ENCODE data around the gene TCIRG1. TPM values are rescaled to one million over a fixed set of nuclear protein-coding genes. Genes with fewer than 3 reads are reported as not detected.
A peak's percentile ranks its signal among the peaks of the same experiment; 100 is the strongest.
"Not testable (repeated sequence)": the region's sequence is repeated elsewhere in the genome, so short reads cannot be mapped to it uniquely, and the experiment has no call there.

Gene TCIRG1
- total RNA-seq (ENCODE audit: unreplicated experiment), result 47.2 TPM
- long read RNA-seq, partial matches to known transcripts, result 0 of 8 reads
- long read RNA-seq, other reads (novel, unspliced or antisense), result 6 of 8 reads

DNA sequence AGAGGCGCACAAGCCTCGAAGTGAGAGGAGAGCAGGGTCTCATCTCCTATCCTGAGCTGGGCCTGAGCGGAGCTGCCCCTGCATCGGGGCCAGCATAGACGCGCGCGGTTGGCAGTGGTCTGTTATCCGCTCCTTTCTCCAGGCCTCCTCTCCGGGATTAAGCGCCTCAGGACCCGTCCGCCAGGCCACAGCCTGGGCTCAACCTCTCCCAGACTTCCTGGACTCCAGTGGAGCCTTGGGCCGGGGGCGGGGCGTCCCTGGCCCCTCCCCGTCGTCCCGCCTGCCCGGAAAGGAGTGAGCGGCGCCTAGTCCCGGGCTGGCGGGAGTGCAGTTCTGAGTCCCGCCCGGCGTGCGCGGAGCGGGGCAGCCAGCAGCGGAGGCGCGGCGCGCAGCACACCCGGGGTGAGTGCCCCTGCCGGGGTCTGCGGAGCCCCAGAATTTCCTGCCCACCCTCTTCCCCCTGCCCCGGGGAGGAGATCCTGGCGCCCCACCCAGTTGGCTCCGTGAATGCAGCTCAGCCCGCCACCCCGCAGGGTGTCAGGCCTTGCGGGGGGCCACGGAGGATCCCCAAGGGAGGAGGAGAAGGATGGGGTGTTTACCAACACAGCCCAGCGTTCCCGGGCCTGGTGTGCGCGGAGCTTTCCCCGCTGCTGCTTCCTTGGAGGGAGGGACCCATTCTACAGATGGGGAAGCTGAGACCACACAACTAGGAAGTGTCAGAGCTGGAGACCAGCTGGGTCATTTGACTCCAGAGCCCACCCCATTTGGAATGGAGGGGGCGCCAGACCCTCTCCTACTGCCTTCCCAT lies at the start of gene TCIRG1:
TCIRG1 (plus strand) TSS at position 308 of the 808 bp plus-strand sequence. CDS start 2,247 bp downstream, outside the sequence.
- Mint-ChIP-seq H3K27me3 (ENCODE audit: unreplicated experiment) (peaks cover 3% of the 10 kb centered on the region), H3K36me3 (ENCODE audit: unreplicated experiment) (no peaks in the 10 kb centered on the region), H3K27ac (ENCODE audit: unreplicated experiment) (no peak within 1 kb of the TSS), H3K4me1 (ENCODE audit: low read depth, unreplicated experiment) (peaks cover 2% of the 10 kb centered on the region), H3K4me3 (ENCODE audit: unreplicated experiment) (peak within 1 kb of the TSS; percentile 72), H3K9me3 (ENCODE audit: unreplicated experiment) (no peaks in the 10 kb centered on the region)
- no peak for TF ChIP-seq CTCF (IDR thresholded peaks at IDR 0.05; ENCODE audit: partially characterized antibody, unreplicated experiment)
- no peak for DNase-seq

- Mint-ChIP-seq H3K4me3 (ENCODE audit: unreplicated experiment) (peak overlapping the region; percentile 34), H3K27me3 (ENCODE audit: unreplicated experiment) (peaks cover 14% of the 10 kb centered on the region)
- not testable (repeated sequence) for DNase-seq; H3K27ac Mint-ChIP-seq (ENCODE audit: unreplicated experiment); H3K9me3 Mint-ChIP-seq (ENCODE audit: unreplicated experiment); H3K4me1 Mint-ChIP-seq (ENCODE audit: low read depth, unreplicated experiment); H3K36me3 Mint-ChIP-seq (ENCODE audit: unreplicated experiment)
Measured at GRCh38 chr11:67990546-67991346, 48.1 kb upstream of the TCIRG1 start.

GRCh38 chr11:67991347-67992121 lies 47.3 kb upstream of the TCIRG1 start:
- DNase-seq; H3K36me3 Mint-ChIP-seq (ENCODE audit: unreplicated experiment); H3K27ac Mint-ChIP-seq (ENCODE audit: unreplicated experiment); H3K9me3 Mint-ChIP-seq (ENCODE audit: unreplicated experiment); H3K4me1 Mint-ChIP-seq (ENCODE audit: low read depth, unreplicated experiment): not testable (repeated sequence)
- H3K4me3 Mint-ChIP-seq (ENCODE audit: unreplicated experiment), result peak overlapping the region; percentile 78
- H3K27me3 Mint-ChIP-seq (ENCODE audit: unreplicated experiment), result peaks cover 12% of the 10 kb centered on the region

- H3K4me3 Mint-ChIP-seq (ENCODE audit: unreplicated experiment); H3K36me3 Mint-ChIP-seq (ENCODE audit: unreplicated experiment); H3K4me1 Mint-ChIP-seq (ENCODE audit: low read depth, unreplicated experiment); H3K9me3 Mint-ChIP-seq (ENCODE audit: unreplicated experiment): not testable (repeated sequence)
- peak; percentile 48 for DNase-seq
- Mint-ChIP-seq H3K27ac (ENCODE audit: unreplicated experiment) (peak overlapping the region; percentile 33), H3K27me3 (ENCODE audit: unreplicated experiment) (peaks cover 20% of the 10 kb centered on the region)
- TF ChIP-seq CTCF (IDR thresholded peaks at IDR 0.05; ENCODE audit: partially characterized antibody, unreplicated experiment), result peak; percentile 74
Measured at GRCh38 chr11:67993821-67994220, 45.0 kb upstream of the TCIRG1 start.

DNA sequence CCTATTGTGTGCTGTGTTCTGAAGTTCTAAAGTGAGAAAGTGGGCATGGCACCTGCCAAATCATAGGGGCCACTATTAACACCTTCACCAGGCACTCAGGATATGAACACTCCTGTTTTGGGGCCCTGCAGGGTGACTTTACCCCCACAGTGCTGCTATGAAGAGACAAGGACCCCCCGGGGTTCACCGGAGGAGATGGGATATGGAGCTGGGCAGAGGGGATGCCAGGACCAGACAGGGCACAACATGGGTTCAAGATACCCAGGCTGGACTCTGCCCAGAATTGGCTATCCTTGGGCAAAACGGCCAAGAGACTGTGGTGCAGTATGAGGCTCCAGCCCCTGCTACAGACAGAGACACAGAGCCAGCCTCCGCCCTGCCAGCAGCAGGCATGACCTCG lies 44.4 kb upstream of the TCIRG1 start:
- peaks cover 20% of the 10 kb centered on the region for H3K27me3 Mint-ChIP-seq (ENCODE audit: unreplicated experiment)
- DNase-seq, result not testable (repeated sequence)

GRCh38 chr11:67995129-67995528 lies 43.7 kb upstream of the TCIRG1 start:
- DNase-seq, result not testable (repeated sequence)

More for the DNA sequence above, 44.4 kb upstream of the TCIRG1 start:
- H3K4me3 Mint-ChIP-seq (ENCODE audit: unreplicated experiment); H3K4me1 Mint-ChIP-seq (ENCODE audit: low read depth, unreplicated experiment); H3K9me3 Mint-ChIP-seq (ENCODE audit: unreplicated experiment); H3K36me3 Mint-ChIP-seq (ENCODE audit: unreplicated experiment): not testable (repeated sequence)
- peak overlapping the region; percentile 33 for H3K27ac Mint-ChIP-seq (ENCODE audit: unreplicated experiment)

GRCh38 chr11:67995579-67995978 lies 43.2 kb upstream of the TCIRG1 start:
- not testable (repeated sequence) for H3K4me1 Mint-ChIP-seq (ENCODE audit: low read depth, unreplicated experiment); H3K9me3 Mint-ChIP-seq (ENCODE audit: unreplicated experiment); H3K36me3 Mint-ChIP-seq (ENCODE audit: unreplicated experiment); H3K27ac Mint-ChIP-seq (ENCODE audit: unreplicated experiment); DNase-seq; H3K4me3 Mint-ChIP-seq (ENCODE audit: unreplicated experiment)
- peaks cover 15% of the 10 kb centered on the region for H3K27me3 Mint-ChIP-seq (ENCODE audit: unreplicated experiment)

More at GRCh38 chr11:67995129-67995528, 43.7 kb upstream of the TCIRG1 start:
- not testable (repeated sequence) for H3K9me3 Mint-ChIP-seq (ENCODE audit: unreplicated experiment); H3K4me1 Mint-ChIP-seq (ENCODE audit: low read depth, unreplicated experiment); H3K4me3 Mint-ChIP-seq (ENCODE audit: unreplicated experiment); H3K36me3 Mint-ChIP-seq (ENCODE audit: unreplicated experiment); H3K27ac Mint-ChIP-seq (ENCODE audit: unreplicated experiment)
- H3K27me3 Mint-ChIP-seq (ENCODE audit: unreplicated experiment), result peaks cover 15% of the 10 kb centered on the region

All from glutamatergic neuron (in vitro differentiated cells).